MM.1S (cell line): ENCODE results near the gene SYMPK.

ENCODE experiments used
- DNase-seq: peaks from one replicate; pipeline ENCODE4 v3.0.0-alpha.2; 2015
- H2AFZ ChIP-seq: fragments of 300-600 bp; sonication (generic); 2 replicates; pipeline ENCODE4 v1.6.0; 2016; ENCODE audit warnings: antibody characterized with exemption, low read length
- H3F3A ChIP-seq: fragments of 300-600 bp; sonication (generic); 2 replicates; pipeline ENCODE4 v1.6.1; 2016; ENCODE audit warnings: mild to moderate bottlenecking, antibody characterized with exemption, low read length, moderate library complexity, mixed read lengths; ENCODE audit not compliant: insufficient read depth
- H3K27ac ChIP-seq: fragments of 300-600 bp; sonication (generic); 2 replicates; pipeline ENCODE4 v1.5.1; 2016; ENCODE audit warnings: mild to moderate bottlenecking, low read length
- H3K27me3 ChIP-seq: fragments of 300-600 bp; sonication (generic); replicated peaks from 2 replicates; pipeline ENCODE4 v1.6.0; 2016; ENCODE audit warnings: low read length; ENCODE audit not compliant: insufficient read depth
- H3K36me3 ChIP-seq: fragments of 300-600 bp; sonication (generic); replicated peaks from 2 replicates; pipeline ENCODE4 v1.6.1; 2016; ENCODE audit warnings: mild to moderate bottlenecking, low read length, mixed read lengths; ENCODE audit not compliant: insufficient read depth
- H3K4me1 ChIP-seq: fragments of 300-600 bp; sonication (generic); 2 replicates; pipeline ENCODE4 v1.6.1; 2016; ENCODE audit warnings: low read length, mixed read lengths
- H3K4me2 ChIP-seq: fragments of 300-600 bp; sonication (generic); 2 replicates; pipeline ENCODE4 v1.6.0; 2016; ENCODE audit warnings: low read depth, low read length
- H3K4me3 ChIP-seq: fragments of 300-600 bp; sonication (generic); 2 replicates; pipeline ENCODE4 v1.5.1; 2016; ENCODE audit warnings: low read length, mixed read lengths
- H3K79me2 ChIP-seq: fragments of 300-600 bp; sonication (generic); 2 replicates; pipeline ENCODE4 v1.6.1; 2016; ENCODE audit warnings: mixed run types, low read length, mixed read lengths
- H3K9ac ChIP-seq: fragments of 300-600 bp; sonication (generic); 2 replicates; pipeline ENCODE4 v1.6.1; 2016; ENCODE audit warnings: low read length, mixed read lengths
- H3K9me2 ChIP-seq: fragments of 300-600 bp; sonication (generic); replicated peaks from 2 replicates; pipeline ENCODE4 v1.6.1; 2016; ENCODE audit warnings: mild to moderate bottlenecking, low read length, mixed read lengths; ENCODE audit not compliant: insufficient read depth
- H3K9me3 ChIP-seq: fragments of 300-600 bp; sonication (generic); replicated peaks from 2 replicates; pipeline ENCODE4 v1.6.1; 2016; ENCODE audit warnings: mild to moderate bottlenecking, low read length, mixed read lengths; ENCODE audit not compliant: insufficient read depth
- H4K20me1 ChIP-seq: fragments of 300-600 bp; sonication (generic); 2 replicates; pipeline ENCODE4 v1.6.1; 2016; ENCODE audit warnings: mild to moderate bottlenecking, low read length, moderate library complexity, mixed read lengths; ENCODE audit not compliant: insufficient read depth
- CTCF ChIP-seq: fragments of 300-600 bp; sonication (generic); IDR thresholded peaks from 2 replicates; pipeline ENCODE4 v1.5.1; 2016; ENCODE audit warnings: antibody characterized with exemption, low read length, mixed read lengths
- EZH2 ChIP-seq: fragments of 300-600 bp; sonication (generic); optimal IDR thresholded peaks from 2 replicates; pipeline ENCODE3; 2017; ENCODE audit warnings: low read depth, mild to moderate bottlenecking, antibody characterized with exemption, low read length, mixed read lengths
- EZH2phosphoT487 ChIP-seq: fragments of 300-600 bp; sonication (generic); IDR thresholded peaks from 2 replicates; pipeline ENCODE4 v1.6.1; 2018; ENCODE audit warnings: antibody characterized with exemption, low read length

The SYMPK gene

GRCh38 chr19:45906221-45906620, 43.3 kb upstream of the SYMPK start:
- Histone ChIP-seq H4K20me1 (no peaks in the 10 kb centered on the region), H3K36me3 (no peaks in the 10 kb centered on the region), H3K4me3 (no peak overlapping the region), H3K27ac (no peak overlapping the region), H3K9me2 (no peaks in the 10 kb centered on the region), H3K27me3 (peaks cover 27% of the 10 kb centered on the region), H3K4me1 (peaks cover 4% of the 10 kb centered on the region), H3K4me2 (no peak overlapping the region), H3F3A (peaks cover 7% of the 10 kb centered on the region), H2AFZ (no peak overlapping the region), H3K9ac (no peak overlapping the region), H3K79me2 (no peaks in the 10 kb centered on the region), H3K9me3 (no peaks in the 10 kb centered on the region)
- TF ChIP-seq EZH2 (no peak), CTCF (no peak), EZH2phosphoT487 (no peak)
- DNase-seq: no peak

GRCh38 chr19:45905011-45905410, 42.1 kb upstream of the SYMPK start:
- Histone ChIP-seq H2AFZ (no peak overlapping the region), H3K9me3 (no peaks in the 10 kb centered on the region), H3K27me3 (peaks cover 20% of the 10 kb centered on the region), H3K4me1 (peaks cover 4% of the 10 kb centered on the region), H3K4me3 (no peak overlapping the region), H3K9me2 (no peaks in the 10 kb centered on the region), H3K36me3 (no peaks in the 10 kb centered on the region), H3K9ac (no peak overlapping the region), H3K79me2 (no peaks in the 10 kb centered on the region), H3K27ac (no peak overlapping the region), H4K20me1 (no peaks in the 10 kb centered on the region), H3F3A (peaks cover 7% of the 10 kb centered on the region), H3K4me2 (no peak overlapping the region)
- TF ChIP-seq CTCF (no peak), EZH2 (no peak), EZH2phosphoT487 (no peak)
- no peak for DNase-seq

- Histone ChIP-seq H3K9ac (peak overlapping the region; percentile 57; the same call in 1 of the 2 replicates), H3F3A (peaks cover 7% of the 10 kb centered on the region), H3K9me3 (no peaks in the 10 kb centered on the region), H3K36me3 (no peaks in the 10 kb centered on the region), H3K9me2 (no peaks in the 10 kb centered on the region), H3K4me3 (peak overlapping the region; percentile 97), H3K4me1 (peaks cover 4% of the 10 kb centered on the region), H2AFZ (peak overlapping the region; percentile 99), H3K27ac (peak overlapping the region; percentile 54; the same call in 1 of the 2 replicates), H4K20me1 (no peaks in the 10 kb centered on the region), H3K27me3 (peaks cover 10% of the 10 kb centered on the region), H3K4me2 (peak overlapping the region; percentile 100), H3K79me2 (no peaks in the 10 kb centered on the region)
- DNase-seq: peak; percentile 98
- no peak for TF ChIP-seq EZH2
- no peak for TF ChIP-seq EZH2phosphoT487
- TF ChIP-seq CTCF: no peak
These were observed 40.0 kb upstream of the SYMPK start for GRCh38 chr19:45902651-45903625.
